CD4-positive, alpha-beta T cell treated with Interleukin-2 at 100 ng/mL for 4 hours (primary cell): ENCODE results near the gene TM9SF3.
"Not testable (repeated sequence)": the region's sequence is repeated elsewhere in the genome, so short reads cannot be mapped to it uniquely, and the experiment has no call there.

Experiments used
- DNase-seq: peaks from one replicate; pipeline ENCODE4 v3.0.0-alpha.2; 2020; ENCODE audit warnings: low spot score

The TM9SF3 gene

DNA sequence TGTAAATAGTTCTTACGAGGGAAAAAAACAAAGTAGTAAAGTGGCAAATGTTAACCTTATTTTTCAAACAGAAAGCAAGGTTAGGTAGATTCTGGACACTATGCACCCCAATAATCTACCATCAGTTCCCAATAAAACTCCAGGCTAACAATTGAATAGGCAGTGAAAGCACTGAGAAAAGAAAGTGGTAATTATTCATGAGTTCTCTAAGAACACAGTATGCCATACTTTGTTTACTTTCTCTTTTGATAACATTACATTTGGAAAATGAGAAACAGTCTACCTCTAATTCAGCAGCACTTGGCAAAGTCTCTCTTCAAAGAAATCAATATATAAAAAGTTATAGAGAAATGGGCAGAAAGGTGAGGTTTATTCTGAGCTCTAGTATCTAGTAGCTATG is 18.4 kb downstream of the TM9SF3 start:
- DNase-seq, result no peak

DNA sequence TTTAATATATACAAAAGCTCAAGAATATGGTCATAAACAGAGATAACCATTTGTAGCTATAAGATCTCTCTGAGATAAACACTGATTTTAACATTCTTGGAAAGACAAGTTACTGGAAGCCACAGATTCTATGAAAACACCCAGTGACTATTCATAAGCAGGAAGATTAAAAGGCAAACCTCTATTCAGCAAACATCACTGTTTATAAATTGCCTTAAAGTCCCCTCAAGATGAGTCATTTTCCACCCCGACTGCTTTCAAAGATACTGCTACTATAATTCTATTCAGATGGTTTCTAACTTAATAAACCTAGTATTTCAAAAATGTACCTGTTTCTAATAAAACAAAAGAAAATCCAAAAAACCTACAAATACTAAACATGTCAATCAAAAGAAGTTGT is 21.0 kb downstream of the TM9SF3 start:
- DNase-seq, result peak; percentile 62

GRCh38 chr10:96560966-96561887 is 25.6 kb downstream of the TM9SF3 start:
- no peak for DNase-seq

DNA sequence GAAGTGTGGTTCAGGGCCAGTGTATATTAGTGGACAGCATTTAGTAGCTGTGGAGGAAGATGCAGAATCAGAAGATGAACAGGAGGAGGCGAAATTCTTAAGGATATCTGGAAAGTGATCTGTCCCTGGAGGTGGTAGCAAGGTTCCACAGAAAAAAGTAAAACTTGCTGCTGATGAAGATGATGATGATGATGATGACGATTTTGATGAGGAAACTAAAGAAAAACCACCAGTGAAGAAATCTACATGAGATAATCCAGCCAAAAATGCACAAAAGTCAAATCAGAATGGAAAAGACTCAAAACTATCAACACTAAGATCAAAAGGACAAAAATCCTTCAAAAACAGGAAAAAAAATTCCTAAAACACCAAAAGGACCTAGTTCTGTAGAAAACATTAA is 26.3 kb downstream of the TM9SF3 start:
- DNase-seq, result no peak

DNA sequence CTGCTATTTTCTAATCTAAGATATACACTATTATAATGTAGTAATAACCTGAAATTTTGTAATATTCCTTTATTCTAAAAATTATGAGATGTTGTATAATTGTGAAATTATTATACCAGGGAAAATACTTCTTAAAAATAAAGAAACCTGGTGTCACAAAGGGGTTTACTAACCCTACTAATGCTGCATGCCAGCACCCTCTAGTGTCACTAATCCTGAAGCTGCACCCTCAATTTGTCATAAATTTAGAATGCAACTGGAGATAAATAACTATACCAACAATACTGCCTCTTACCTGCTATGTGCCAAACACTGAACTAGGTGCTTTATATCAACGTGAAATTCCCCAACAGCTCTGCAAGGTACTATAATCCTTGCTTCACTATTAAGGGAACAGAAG is 30.8 kb downstream of the TM9SF3 start:
- DNase-seq, result no peak

DNA sequence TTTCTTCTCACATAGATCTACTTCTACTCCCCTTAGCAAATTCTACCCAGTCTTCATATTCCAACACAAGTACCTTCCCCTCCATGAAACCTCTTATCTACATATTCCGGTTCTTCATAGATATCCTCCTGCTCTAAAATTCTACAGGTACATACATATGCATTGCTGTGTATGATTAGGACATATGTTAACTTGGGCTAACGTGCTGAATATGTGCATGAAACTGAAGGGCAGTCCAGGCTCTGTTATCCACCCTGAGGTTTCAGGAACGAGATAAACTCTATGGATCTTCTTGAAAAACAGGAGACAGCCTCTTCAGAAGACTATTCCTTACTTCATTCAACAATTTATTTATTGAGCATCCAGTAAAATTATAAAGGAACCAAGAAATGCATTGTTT is 31.5 kb downstream of the TM9SF3 start:
- DNase-seq, result no peak

GRCh38 chr10:96548589-96548988 is 38.2 kb downstream of the TM9SF3 start:
- no peak for DNase-seq

- not testable (repeated sequence) for DNase-seq
These were observed 41.3 kb downstream of the TM9SF3 start for GRCh38 chr10:96545558-96545957.

- DNase-seq, result no peak
These were observed 44.9 kb downstream of the TM9SF3 start for GRCh38 chr10:96541921-96542320.

DNA sequence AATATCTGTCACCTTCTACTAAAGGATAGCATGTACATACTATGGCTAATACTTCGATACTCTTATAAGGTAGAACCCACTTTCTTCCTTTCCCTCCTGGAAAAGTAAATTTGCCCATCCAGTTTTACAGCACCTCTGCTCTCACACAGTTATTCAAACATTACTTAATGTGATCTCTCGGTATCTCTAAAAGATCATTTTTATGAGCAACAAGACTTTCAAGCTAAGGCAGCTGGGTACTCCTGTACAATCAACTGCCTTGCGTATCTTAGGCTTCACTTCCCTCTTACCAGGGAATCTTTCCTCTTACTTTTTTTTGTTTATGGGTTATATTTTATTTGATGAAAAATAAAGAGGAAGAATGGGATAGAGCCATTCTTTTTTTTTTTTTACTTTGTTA is 46.6 kb downstream of the TM9SF3 start:
- no peak for DNase-seq

DNA sequence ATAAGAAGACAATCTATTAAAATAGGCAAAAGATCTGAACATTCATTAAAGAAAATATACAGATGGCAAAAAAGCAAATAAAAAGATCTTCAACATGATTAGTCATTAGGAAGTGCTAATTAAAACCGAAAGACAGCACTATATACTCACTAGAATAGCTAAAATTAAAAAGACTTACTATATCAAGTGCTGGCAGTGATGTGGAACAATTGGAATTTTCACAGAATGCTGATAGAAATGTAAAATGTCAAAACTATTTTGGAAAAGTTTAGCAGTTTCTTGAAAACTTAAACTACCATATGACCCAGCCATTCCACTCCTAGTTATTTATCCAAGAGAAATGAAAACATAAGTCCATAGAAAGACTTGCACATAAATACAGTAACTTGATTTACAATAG is 48.1 kb downstream of the TM9SF3 start:
- DNase-seq, result no peak

- DNase-seq, result no peak
These were observed 50.7 kb downstream of the TM9SF3 start for GRCh38 chr10:96536129-96536528.

- no peak for DNase-seq
These were observed 54.3 kb downstream of the TM9SF3 start for GRCh38 chr10:96532523-96532922.

- DNase-seq, result no peak
These were observed 57.1 kb downstream of the TM9SF3 start for GRCh38 chr10:96529634-96530279.

DNA sequence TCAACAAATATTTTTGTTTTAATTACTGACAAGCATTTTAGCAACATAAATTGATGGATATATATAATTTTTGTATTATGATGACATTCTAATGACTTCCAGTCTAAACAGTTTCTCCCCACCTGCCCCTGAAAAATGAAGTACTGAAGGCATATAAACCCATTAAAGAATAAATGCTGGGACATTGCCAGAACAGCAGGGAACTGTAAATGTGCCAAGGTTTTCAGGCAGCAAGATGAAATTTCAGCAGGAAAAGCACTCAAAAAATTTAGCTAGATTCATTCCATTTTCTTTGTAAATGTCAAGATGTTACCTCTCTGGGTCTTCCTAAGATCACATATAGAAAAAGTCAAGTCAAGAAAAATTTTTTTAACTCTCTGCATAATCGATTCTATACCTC is 62.1 kb downstream of the TM9SF3 start:
- no peak for DNase-seq

- no peak for DNase-seq
These were observed 69.5 kb downstream of the TM9SF3 start for GRCh38 chr10:96517284-96517683.

- DNase-seq, result no peak
These were observed 70.5 kb downstream of the TM9SF3 start for GRCh38 chr10:96516337-96516736.

DNA sequence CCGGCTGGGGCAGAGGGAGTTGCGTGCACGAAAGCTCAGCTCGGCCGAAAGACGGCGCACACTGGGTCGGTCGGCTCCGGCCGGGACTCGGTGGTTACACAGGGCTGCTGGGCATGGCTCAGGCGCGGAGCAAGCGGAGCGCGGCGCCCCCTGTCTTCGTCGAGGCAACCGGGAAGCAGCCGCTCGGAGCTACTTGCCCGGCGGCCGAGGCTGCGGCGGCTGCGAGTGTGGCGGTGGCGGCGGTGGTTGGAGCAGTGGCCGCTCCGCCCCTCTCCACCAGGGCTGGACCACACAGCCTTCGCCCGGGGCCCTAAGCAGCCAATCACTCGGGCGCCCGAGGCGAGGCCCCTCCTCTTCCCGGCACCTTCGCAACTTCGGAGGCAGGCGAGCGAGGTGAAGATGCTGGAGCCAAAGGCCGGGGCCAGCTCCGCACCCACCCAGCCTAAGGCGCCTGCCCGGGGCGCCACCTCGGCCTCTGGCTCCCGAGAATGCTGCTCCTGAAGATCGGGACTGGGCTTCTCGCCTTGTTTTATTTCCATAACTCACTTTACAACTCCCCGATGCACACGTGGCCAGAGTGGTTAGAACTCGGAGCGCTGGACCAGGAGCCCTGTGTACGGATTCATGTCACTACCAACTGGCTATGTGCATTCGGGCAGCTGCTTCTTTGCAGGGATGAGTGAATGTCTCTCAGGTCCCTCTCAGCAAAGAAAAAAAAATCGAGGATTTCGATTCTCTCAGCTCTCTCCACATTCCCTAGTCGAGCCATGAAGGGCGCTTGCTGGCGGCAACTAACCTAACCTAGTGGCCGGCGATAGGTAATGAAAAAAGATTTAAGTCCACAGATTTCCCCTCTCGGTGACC is 72.9 kb downstream of the TM9SF3 start, which contains the start of gene TLL2:
TSS of gene TLL2 (minus strand) at position 229 of the 864 bp plus-strand sequence. CDS start 241 bp downstream, outside the sequence.
- peak; percentile 53 for DNase-seq

DNA sequence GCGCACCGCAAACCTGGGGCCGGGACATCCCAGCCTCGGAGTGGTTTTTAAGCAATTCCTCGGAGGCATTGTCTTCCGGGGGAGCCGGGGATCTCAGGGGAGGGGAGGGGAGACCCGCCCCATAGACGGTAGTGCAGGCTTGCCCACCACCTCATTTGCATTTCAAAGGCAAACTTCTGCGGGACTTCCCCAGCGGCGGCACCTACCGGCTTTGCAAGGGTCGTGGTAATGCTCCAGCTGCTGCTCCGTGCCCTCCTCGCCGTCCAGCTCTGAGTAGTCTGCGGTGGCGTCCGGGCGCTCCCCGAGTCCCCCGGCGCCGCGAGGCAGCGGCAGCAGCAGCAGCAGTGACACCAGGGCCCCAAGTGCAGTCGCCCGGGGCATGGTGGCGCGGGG is 73.5 kb downstream of the TM9SF3 start:
- DNase-seq, result peak; percentile 33

DNA sequence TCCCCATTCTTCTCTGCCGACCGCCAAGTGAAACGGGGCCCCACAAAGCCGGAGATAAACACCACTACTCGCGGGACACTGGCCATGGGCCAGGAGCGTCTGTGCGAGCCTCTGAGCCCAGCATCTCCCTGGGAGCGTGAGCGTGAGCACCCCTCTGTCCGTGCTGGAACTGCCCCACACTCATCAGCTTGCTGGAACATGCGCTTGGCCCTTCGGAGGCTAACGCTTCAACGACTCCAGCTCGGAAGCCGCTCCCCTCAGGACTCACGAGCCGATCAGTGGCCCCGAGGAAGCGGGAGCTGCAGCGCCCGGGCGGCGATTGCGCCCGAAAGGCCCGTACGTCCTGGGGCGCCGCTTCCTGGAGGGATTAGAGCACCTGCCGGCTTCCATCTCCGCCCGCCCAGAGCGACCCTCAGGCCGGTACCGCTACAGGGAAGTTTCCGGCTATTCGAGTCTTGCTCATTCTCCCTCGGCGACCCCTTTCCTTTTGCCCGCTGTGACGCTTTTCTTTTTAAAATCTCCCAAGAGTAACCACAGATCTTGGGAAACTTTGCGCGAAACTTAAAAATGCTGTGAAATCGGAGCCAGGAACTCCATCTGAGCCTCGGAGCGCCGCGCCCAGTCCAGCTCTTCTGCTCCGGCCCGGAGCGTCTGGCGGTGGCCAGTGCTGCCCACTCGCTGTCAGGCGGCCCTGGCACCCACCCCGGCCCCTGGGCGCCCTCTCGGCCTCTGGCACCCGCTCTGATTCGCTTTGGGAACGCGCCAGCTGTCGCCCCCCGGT is 74.1 kb downstream of the TM9SF3 start:
- DNase-seq, result no peak
